PFSK-1 (cell line): Measurements from ENCODE around the gene MYO1D.

Source experiments
- FOXP2 ChIP-seq: optimal IDR thresholded peaks from 2 replicates; pipeline ENCODE3; 2011; ENCODE audit warnings: borderline replicate concordance, control low read depth, inconsistent platforms; ENCODE audit not compliant: insufficient read depth; ENCODE audit errors: extremely low read length, extremely low read depth
- POLR2AphosphoS5 ChIP-seq: IDR thresholded peaks from 2 replicates; pipeline ENCODE4 v1.6.1; 2012; ENCODE audit warnings: low read depth, mild to moderate bottlenecking, control low read depth, low read length, moderate library complexity
- REST ChIP-seq, 2 experiments: IDR thresholded peaks; 2 replicates each; pipeline versions ENCODE4 v1.6.1 to v1.8.0; 2011 to 2012; ENCODE audit warnings: low read depth in 2 of 2, low read length in 2 of 2, control low read depth in 1 of 2, inconsistent platforms in 1 of 2, mild to moderate bottlenecking in 1 of 2, moderate library complexity in 1 of 2; ENCODE audit not compliant: insufficient read depth in 1 of 2
- SIN3A ChIP-seq: IDR thresholded peaks from 2 replicates; pipeline ENCODE4 v1.6.1; 2012; ENCODE audit warnings: mild to moderate bottlenecking, low read length, moderate library complexity, borderline replicate concordance; ENCODE audit not compliant: insufficient read depth
- TAF1 ChIP-seq: IDR thresholded peaks from 2 replicates; pipeline ENCODE4 v1.6.1; 2012; ENCODE audit warnings: low read length, control low read depth, borderline replicate concordance; ENCODE audit not compliant: insufficient read depth

MYO1D gene

GRCh38 chr17:32849879-32850278 is 27.0 kb downstream of the MYO1D start:
- TF ChIP-seq POLR2AphosphoS5 (no peak), SIN3A (no peak), REST (IDR thresholded peaks at IDR 0.05; ENCODE audit: insufficient read depth in 1 of 2, low read depth in 2 of 2, low read length in 2 of 2) (no peak), FOXP2 (no peak), TAF1 (no peak)

GRCh38 chr17:32847977-32848376 is 28.9 kb downstream of the MYO1D start:
- TF ChIP-seq TAF1, result no peak
- TF ChIP-seq SIN3A, result no peak
- no peak for TF ChIP-seq FOXP2
- no peak for TF ChIP-seq POLR2AphosphoS5
- no peak for TF ChIP-seq REST (IDR thresholded peaks at IDR 0.05; ENCODE audit: insufficient read depth in 1 of 2, low read depth in 2 of 2, low read length in 2 of 2)

- TF ChIP-seq SIN3A (no peak), FOXP2 (no peak), TAF1 (no peak), POLR2AphosphoS5 (no peak), REST (IDR thresholded peaks at IDR 0.05; ENCODE audit: insufficient read depth in 1 of 2, low read depth in 2 of 2, low read length in 2 of 2) (no peak)
Observed at GRCh38 chr17:32846143-32846542, 30.8 kb downstream of the MYO1D start.

GRCh38 chr17:32840241-32840640 is 36.7 kb downstream of the MYO1D start:
- TF ChIP-seq POLR2AphosphoS5 (no peak), FOXP2 (no peak), SIN3A (no peak), REST (IDR thresholded peaks at IDR 0.05; ENCODE audit: insufficient read depth in 1 of 2, low read depth in 2 of 2, low read length in 2 of 2) (no peak), TAF1 (no peak)

- TF ChIP-seq POLR2AphosphoS5, result no peak
- TF ChIP-seq REST (IDR thresholded peaks at IDR 0.05; ENCODE audit: insufficient read depth in 1 of 2, low read depth in 2 of 2, low read length in 2 of 2), result no peak
- TF ChIP-seq FOXP2, result no peak
- TF ChIP-seq SIN3A, result no peak
- no peak for TF ChIP-seq TAF1
Observed at GRCh38 chr17:32836527-32836926, 40.4 kb downstream of the MYO1D start.
